Measurements from ENCODE around the gene PPFIBP2.
A peak's percentile ranks its signal among the peaks of the same experiment; 100 is the strongest.

Gene PPFIBP2

GRCh38 chr11:7513234-7514098, at the start of gene PPFIBP2:
TSS of gene PPFIBP2 (plus strand) at chr11:7513999. CDS start at chr11:7549476, 35,477 bp downstream.
- TF ChIP-seq CTCF (IDR thresholded peaks at IDR 0.05; ENCODE audit: low read length) (peak; percentile 83), EZH2 (IDR thresholded peaks at IDR 0.05; ENCODE audit: borderline replicate concordance, low read length) (no peak)
- H3K9ac ChIP-seq (ENCODE audit: low read length), result peak within 1 kb of the TSS; percentile 89

GRCh38 chr11:7467652-7468051, 46.1 kb upstream of the PPFIBP2 start:
- H3K27me3 ChIP-seq (ENCODE audit: insufficient read depth, low read length), result 0 out of 2 replicates have a peak, but pooled peaks cover 4% of the 10 kb centered on the region
- H4K20me1 ChIP-seq (ENCODE audit: insufficient read depth, low read length), result no peaks in the 10 kb centered on the region
- no peaks in the 10 kb centered on the region for H3K9me3 ChIP-seq (ENCODE audit: low read length)
- no peaks in the 10 kb centered on the region for H3K36me3 ChIP-seq (ENCODE audit: insufficient read depth, low read length)
- TF ChIP-seq EZH2 (IDR thresholded peaks at IDR 0.05; ENCODE audit: borderline replicate concordance, low read length) (no peak), CTCF (IDR thresholded peaks at IDR 0.05; ENCODE audit: low read length) (no peak)
- no peak overlapping the region for H3K4me3 ChIP-seq (ENCODE audit: low read depth, low read length, poor library complexity, severe bottlenecking)
- H3K79me2 ChIP-seq (ENCODE audit: insufficient read depth, low read length), result no peaks in the 10 kb centered on the region
- no peaks in the 10 kb centered on the region for H3F3A ChIP-seq (ENCODE audit: insufficient read depth, low read length)
- H3K4me2 ChIP-seq (ENCODE audit: low read length), result no peak overlapping the region
- no peak overlapping the region for H3K9ac ChIP-seq (ENCODE audit: low read length)
- H3K4me1 ChIP-seq (ENCODE audit: insufficient read depth, low read length, severe bottlenecking), result no peaks in the 10 kb centered on the region
- no peak overlapping the region for H3K27ac ChIP-seq (ENCODE audit: low read depth, low read length, poor library complexity, severe bottlenecking)
- H2AFZ ChIP-seq (ENCODE audit: low read length), result no peak overlapping the region
- H3K9me2 ChIP-seq (ENCODE audit: low read depth, low read length), result no peaks in the 10 kb centered on the region

More at GRCh38 chr11:7513234-7514098, at the start of gene PPFIBP2:
- Histone ChIP-seq H3K4me2 (ENCODE audit: low read length) (peak within 1 kb of the TSS; percentile 83), H2AFZ (ENCODE audit: low read length) (no peak within 1 kb of the TSS), H3K4me1 (ENCODE audit: insufficient read depth, low read length, severe bottlenecking) (peaks cover 53% of the 10 kb centered on the region), H3K79me2 (ENCODE audit: insufficient read depth, low read length) (peaks cover 16% of the 10 kb centered on the region; the same call in 1 of the 2 replicates), H3F3A (ENCODE audit: insufficient read depth, low read length) (0 out of 2 replicates have a peak, but pooled peaks cover 4% of the 10 kb centered on the region), H4K20me1 (ENCODE audit: insufficient read depth, low read length) (no peaks in the 10 kb centered on the region), H3K9me2 (ENCODE audit: low read depth, low read length) (no peaks in the 10 kb centered on the region), H3K27ac (ENCODE audit: low read depth, low read length, poor library complexity, severe bottlenecking) (peak within 1 kb of the TSS; percentile 92), H3K27me3 (ENCODE audit: insufficient read depth, low read length) (no peaks in the 10 kb centered on the region), H3K36me3 (ENCODE audit: insufficient read depth, low read length) (no peaks in the 10 kb centered on the region), H3K9me3 (ENCODE audit: low read length) (no peaks in the 10 kb centered on the region), H3K4me3 (ENCODE audit: low read depth, low read length, poor library complexity, severe bottlenecking) (peak within 1 kb of the TSS; percentile 89)

- no peak overlapping the region for H3K4me2 ChIP-seq (ENCODE audit: low read length)
- H4K20me1 ChIP-seq (ENCODE audit: insufficient read depth, low read length), result no peaks in the 10 kb centered on the region
Observed at GRCh38 chr11:7469351-7469865, 44.4 kb upstream of the PPFIBP2 start.

More at GRCh38 chr11:7469351-7469865, 44.4 kb upstream of the PPFIBP2 start:
- Histone ChIP-seq H3K36me3 (ENCODE audit: insufficient read depth, low read length) (no peaks in the 10 kb centered on the region), H3K4me3 (ENCODE audit: low read depth, low read length, poor library complexity, severe bottlenecking) (no peak overlapping the region), H3K27me3 (ENCODE audit: insufficient read depth, low read length) (0 out of 2 replicates have a peak, but pooled peaks cover 4% of the 10 kb centered on the region), H3K4me1 (ENCODE audit: insufficient read depth, low read length, severe bottlenecking) (no peaks in the 10 kb centered on the region), H3K79me2 (ENCODE audit: insufficient read depth, low read length) (no peaks in the 10 kb centered on the region), H3K9me2 (ENCODE audit: low read depth, low read length) (no peaks in the 10 kb centered on the region), H2AFZ (ENCODE audit: low read length) (no peak overlapping the region), H3K9me3 (ENCODE audit: low read length) (no peaks in the 10 kb centered on the region), H3F3A (ENCODE audit: insufficient read depth, low read length) (no peaks in the 10 kb centered on the region), H3K9ac (ENCODE audit: low read length) (no peak overlapping the region), H3K27ac (ENCODE audit: low read depth, low read length, poor library complexity, severe bottlenecking) (no peak overlapping the region)
- TF ChIP-seq CTCF (IDR thresholded peaks at IDR 0.05; ENCODE audit: low read length) (no peak), EZH2 (IDR thresholded peaks at IDR 0.05; ENCODE audit: borderline replicate concordance, low read length) (no peak)
